IMR-90 (cell line): ENCODE measurements around the gene NEO1. TPM values are rescaled to one million over a fixed set of nuclear protein-coding genes. Genes with fewer than 3 reads are reported as not detected.
"Not testable (repeated sequence)": the region's sequence is repeated elsewhere in the genome, so short reads cannot be mapped to it uniquely, and the experiment has no call there.

Experiments used
- ATAC-seq: fragments of 200-7000 bp; cut with Tn5 transposase; 2 replicates; pipeline ENCODE4 v1.9.1; 2020; ENCODE audit warnings: low read depth, mild to moderate bottlenecking, moderate library complexity
- BruUV-seq: library from RNA; stranded (reverse); fragments of 400-500 nt; replicated peaks from 2 replicates; lab custom pipeline; 2021; lab: Mats Ljungman, UMichigan
- CTCF ChIA-PET: fragments of 300-600 bp; formaldehyde crosslinking; extraction: SDS; loops from one replicate; lab custom pipeline; 2021; ENCODE audit warnings: antibody characterized with exemption; lab: Yijun Ruan, JAX
- POLR2A ChIA-PET: fragments of 300-600 bp; sonication (Branson Sonifier 250); formaldehyde crosslinking; loops from one replicate; lab custom pipeline; 2022; ENCODE audit warnings: antibody characterized with exemption; ENCODE audit not compliant: unreplicated experiment; lab: Charles Lee
- DNase-seq: peaks from one replicate; pipeline ENCODE4 v3.0.0; 2013
- H2AFZ ChIP-seq: replicated peaks from 2 replicates; pipeline ENCODE3; 2013; ENCODE audit warnings: low read length, mild to moderate bottlenecking; ENCODE audit not compliant: poor library complexity
- H2AK5ac ChIP-seq: 2 replicates; pipeline ENCODE4 v1.6.1; 2013; ENCODE audit warnings: low read depth, low read length, inconsistent platforms
- H2AK9ac ChIP-seq: replicated peaks from 2 replicates; pipeline ENCODE3; 2013; ENCODE audit warnings: mild to moderate bottlenecking, low read depth, low read length, moderate library complexity; ENCODE audit not compliant: poor library complexity
- H2BK120ac ChIP-seq: 2 replicates; pipeline ENCODE4 v1.6.1; 2013; ENCODE audit warnings: low read depth, low read length, inconsistent platforms
- H2BK15ac ChIP-seq: 3 replicates; pipeline ENCODE4 v1.6.1; 2013; ENCODE audit warnings: low read depth, low read length, inconsistent platforms
- H2BK20ac ChIP-seq: 2 replicates; pipeline ENCODE4 v1.6.1; 2013; ENCODE audit warnings: low read depth, mild to moderate bottlenecking, inconsistent platforms, low read length, moderate library complexity
- H2BK5ac ChIP-seq: 2 replicates; pipeline ENCODE4 v1.6.1; 2013; ENCODE audit warnings: mild to moderate bottlenecking, low read depth, low read length, inconsistent platforms; ENCODE audit not compliant: poor library complexity, severe bottlenecking
- H3K14ac ChIP-seq: replicated peaks from 2 replicates; pipeline ENCODE4 v1.6.1; 2013; ENCODE audit warnings: low read depth, low read length, inconsistent platforms
- H3K18ac ChIP-seq: 2 replicates; pipeline ENCODE4 v1.6.1; 2013; ENCODE audit warnings: low read depth, low read length, control low read depth
- H3K23ac ChIP-seq: 2 replicates; pipeline ENCODE4 v1.6.1; 2013; ENCODE audit warnings: low read depth, low read length, inconsistent platforms
- H3K27ac ChIP-seq: 2 replicates; pipeline ENCODE4 v1.5.1; 2013; ENCODE audit warnings: mild to moderate bottlenecking, control low read depth, low read length; ENCODE audit not compliant: insufficient read depth
- H3K27me3 ChIP-seq: 2 replicates; pipeline ENCODE4 v1.6.1; 2013; ENCODE audit warnings: low read length; ENCODE audit not compliant: control insufficient read depth, insufficient read depth
- H3K36me3 ChIP-seq: 2 replicates; pipeline ENCODE4 v1.6.1; 2013; ENCODE audit warnings: low read length, mixed read lengths; ENCODE audit not compliant: control insufficient read depth, insufficient read depth
- H3K4ac ChIP-seq: 2 replicates; pipeline ENCODE4 v1.6.1; 2013; ENCODE audit warnings: low read depth, low read length, inconsistent platforms
- H3K4me1 ChIP-seq: 2 replicates; pipeline ENCODE4 v1.6.1; 2013; ENCODE audit warnings: low read length, mixed read lengths; ENCODE audit not compliant: control insufficient read depth, insufficient read depth
- H3K4me2 ChIP-seq: 2 replicates; pipeline ENCODE4 v1.6.1; 2013; ENCODE audit warnings: low read depth, mild to moderate bottlenecking, control low read depth, low read length, moderate library complexity
- H3K4me3 ChIP-seq: 2 replicates; pipeline ENCODE4 v1.5.1; 2013; ENCODE audit warnings: low read depth, mild to moderate bottlenecking, control low read depth, low read length, moderate library complexity; ENCODE audit not compliant: insufficient read depth
- H3K56ac ChIP-seq: 2 replicates; pipeline ENCODE4 v1.6.1; 2013; ENCODE audit warnings: low read length, inconsistent platforms; ENCODE audit not compliant: insufficient read depth; ENCODE audit errors: extremely low read depth
- H3K79me1 ChIP-seq, 2 experiments: 2 replicates each; pipeline ENCODE4 v1.6.1; 2013; ENCODE audit warnings: low read length in 2 of 2, inconsistent platforms in 1 of 2, low read depth in 1 of 2
- H3K9ac ChIP-seq: 2 replicates; pipeline ENCODE4 v1.6.1; 2013; ENCODE audit warnings: low read depth, low read length, control low read depth
- H3K9me1 ChIP-seq: 2 replicates; pipeline ENCODE4 v1.6.1; 2013; ENCODE audit warnings: low read length, inconsistent platforms; ENCODE audit not compliant: insufficient read depth
- H3K9me3 ChIP-seq: 2 replicates; pipeline ENCODE4 v1.6.1; 2013; ENCODE audit warnings: low read length; ENCODE audit not compliant: control insufficient read depth, insufficient read depth
- H4K20me1 ChIP-seq: 2 replicates; pipeline ENCODE4 v1.6.1; 2013; ENCODE audit warnings: low read length, inconsistent platforms; ENCODE audit not compliant: insufficient read depth
- H4K5ac ChIP-seq: 2 replicates; pipeline ENCODE4 v1.6.1; 2013; ENCODE audit warnings: mild to moderate bottlenecking, low read depth, low read length, control low read depth
- H4K8ac ChIP-seq, 2 experiments: 2 replicates each; pipeline ENCODE4 v1.6.1; 2013; ENCODE audit warnings: low read depth in 2 of 2, low read length in 2 of 2, control low read depth in 1 of 2, inconsistent platforms in 1 of 2
- H4K91ac ChIP-seq: 2 replicates; pipeline ENCODE4 v1.6.1; 2013; ENCODE audit warnings: low read depth, low read length, inconsistent platforms; ENCODE audit not compliant: insufficient read depth
- CEBPB ChIP-seq: IDR thresholded peaks from 2 replicates; pipeline ENCODE4 v1.6.1; 2012; ENCODE audit warnings: low read depth, low read length, improper control_type of control experiment
- MAFK ChIP-seq: IDR thresholded peaks from 2 replicates; pipeline ENCODE4 v1.6.1; 2012; ENCODE audit warnings: low read depth, low read length, improper control_type of control experiment
- WGBS, 2 experiments: methylation state at CpG; one replicate each; pipeline versions ENCODE4 v1.1.5 to v1.1.7; 2013; ENCODE audit warnings: missing lambda C conversion rate in 2 of 2; ENCODE audit not compliant: insufficient read length in 1 of 2; ENCODE audit errors: extremely low coverage in 2 of 2; 5-methylcytosine and 5-hydroxymethylcytosine counted together
- dilution Hi-C: fragments of 300-500 bp; cut with HindIII; formaldehyde crosslinking; loops from one replicate; pipeline ENCODE4 v1.14.3; 2018; ENCODE audit warnings: low sequenced_read_pairs; ENCODE audit not compliant: unreplicated experiment
- in situ Hi-C: fragments of 300-500 bp; cut with MboI; formaldehyde crosslinking; loops from 3 replicates; pipeline ENCODE4 v1.14.3; 2019; ENCODE audit warnings: low sequenced_read_pairs, inconsistent platforms, mixed read lengths
- intact Hi-C: fragments of 100-400 bp; cut with micrococcal nuclease; formaldehyde crosslinking; loops from 2 replicates; pipeline ENCODE4 v1.10.0; 2022
- polyA plus RNA-seq, 3 experiments: library from polyadenylated mRNA; depleted of rRNA; stranded (reverse); fragments of >200 nt; gene quantifications; 2 replicates each; pipeline ENCODE4 v1.2.3, GENCODE V29; 2012; ENCODE audit warnings: low replicate concordance in 1 of 3
- total RNA-seq: library from RNA; depleted of rRNA; stranded (reverse); fragments of >200 nt; gene quantifications from 2 replicates; pipeline ENCODE4 v1.2.3, GENCODE V29; 2012

NEO1 gene
- total and polyA plus RNA-seq, 2 of the 4 experiments (the other 2 are of a cell fraction): 16.3 to 18.5 TPM

DNA sequence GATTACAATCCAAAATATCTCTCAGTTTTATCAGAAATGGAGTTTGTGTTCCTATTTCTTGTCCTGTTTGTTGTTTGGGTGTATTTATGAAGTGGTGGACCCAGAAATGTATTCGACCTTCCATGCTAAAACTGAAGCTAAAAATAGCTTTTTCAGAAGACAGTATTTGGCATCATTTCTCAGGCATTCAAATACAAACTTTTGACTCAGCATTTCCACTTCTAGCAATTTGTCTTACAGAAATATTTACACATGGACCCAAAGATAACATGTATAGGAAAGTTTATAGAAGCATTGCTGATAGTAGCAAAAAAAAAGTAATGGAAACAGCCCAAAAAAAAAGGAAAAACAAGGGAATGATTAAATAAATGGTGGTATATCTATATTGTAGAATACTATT, 160.2 kb downstream of the NEO1 start:
- Histone ChIP-seq H3K9ac (no peak overlapping the region), H3K9me3 (no peaks in the 10 kb centered on the region), H3K23ac (no peak overlapping the region), H4K5ac (no peak overlapping the region), H3K4me2 (no peak overlapping the region), H3K27ac (peak overlapping the region; percentile 71; the same call in 1 of the 2 replicates), H2AK5ac (no peak overlapping the region), H3K9me1 (no peaks in the 10 kb centered on the region), H3K18ac (no peak overlapping the region; the same call in 1 of the 2 replicates), H2BK15ac (no peak overlapping the region), H3K79me1 (no peaks in the 10 kb centered on the region; a peak in 1 of 4 replicates), H2AFZ (no peak overlapping the region), H3K56ac (no peak overlapping the region), H4K8ac (no peak overlapping the region), H3K4ac (peak overlapping the region; percentile 86; the same call in 1 of the 2 replicates), H4K91ac (peak overlapping the region; percentile 75; the same call in 1 of the 2 replicates), H2BK120ac (peak overlapping the region; percentile 90; the same call in 1 of the 2 replicates), H3K14ac (no peak overlapping the region), H2BK5ac (no peak overlapping the region), H3K4me1 (peaks cover 16% of the 10 kb centered on the region), H3K4me3 (no peak overlapping the region), H2AK9ac (no peak overlapping the region), H3K36me3 (no peaks in the 10 kb centered on the region), H2BK20ac (no peak overlapping the region), H3K27me3 (no peaks in the 10 kb centered on the region), H4K20me1 (no peaks in the 10 kb centered on the region)
- intact Hi-C loops: no loop called here
- no TSS peak for BruUV-seq
- no peak; the same call in 1 of the 2 replicates for ATAC-seq
- DNase-seq: peak; percentile 57
- dilution Hi-C loops: no loop called here
- ChIA-PET CTCF (no interaction called here), POLR2A (no interaction called here)
- in situ Hi-C loops: no loop called here
- no CpG with 5 or more reads among the region's 1 CpG for WGBS, 2 experiments
- TF ChIP-seq CEBPB: no peak
- peak; percentile 69 for TF ChIP-seq MAFK

DNA sequence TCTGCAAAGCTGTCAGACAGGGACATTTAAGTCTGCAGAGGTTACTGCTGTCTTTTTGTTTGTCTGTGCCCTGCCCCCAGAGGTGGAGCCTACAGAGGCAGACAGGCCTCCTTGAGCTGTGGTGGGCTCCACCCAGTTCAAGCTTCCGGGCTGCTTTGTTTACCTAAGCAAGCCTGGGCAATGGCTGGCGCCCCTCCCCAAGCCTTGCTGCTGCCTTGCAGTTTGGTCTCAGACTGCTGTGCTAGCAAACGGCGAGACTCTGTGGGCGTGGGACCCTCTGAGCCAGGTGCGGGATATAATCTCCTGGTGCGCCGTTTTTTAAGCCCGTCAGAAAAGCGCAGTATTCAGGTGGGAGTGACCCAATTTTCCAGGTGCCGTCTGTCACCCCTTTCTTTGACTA, 169.2 kb downstream of the NEO1 start:
- H4K8ac ChIP-seq, dilution Hi-C loops: not testable (repeated sequence)

More for the DNA sequence above, 169.2 kb downstream of the NEO1 start:
- H2AK5ac ChIP-seq, H3K4me2 ChIP-seq, H2BK120ac ChIP-seq, H3K27ac ChIP-seq, H3K36me3 ChIP-seq, H2BK5ac ChIP-seq, H3K56ac ChIP-seq, H4K20me1 ChIP-seq, H3K27me3 ChIP-seq, H3K9me3 ChIP-seq, DNase-seq, H3K14ac ChIP-seq, H2BK15ac ChIP-seq, BruUV-seq, H2AK9ac ChIP-seq, ATAC-seq, H4K5ac ChIP-seq, H2AFZ ChIP-seq, H3K4me1 ChIP-seq, H3K9ac ChIP-seq, intact Hi-C loops, H3K23ac ChIP-seq, POLR2A ChIA-PET, H3K18ac ChIP-seq, H3K79me1 ChIP-seq, H2BK20ac ChIP-seq, H3K4me3 ChIP-seq, H3K9me1 ChIP-seq, H3K4ac ChIP-seq, in situ Hi-C loops, CTCF ChIA-PET, H4K91ac ChIP-seq: not testable (repeated sequence)
- WGBS, 2 experiments: 93% methylated on average over 3 of the region's 11 CpGs; no CpG with 5 or more reads in 1 of the 2 experiments
